Measurements from ENCODE around the gene ESPN. TPM values are rescaled to one million over a fixed set of nuclear protein-coding genes. Genes with fewer than 3 reads are reported as not detected.

The ESPN gene
- total RNA-seq, 2 donors from 2014 or later = 4.1 to 10.5 TPM

- H3K4me3 Mint-ChIP-seq = no peak overlapping the region
- peaks cover 15% of the 10 kb centered on the region for H3K4me1 Mint-ChIP-seq
- Histone ChIP-seq H3K4me1 (ENCODE audit: control insufficient read depth, insufficient read depth, low read length) (peaks cover 3% of the 10 kb centered on the region), H3K27ac (ENCODE audit: low read depth, low read length) (no peak overlapping the region), H3K9me3 (ENCODE audit: control insufficient read depth, low read length) (no peaks in the 10 kb centered on the region), H3K9ac (ENCODE audit: extremely low read depth, low read length, poor library complexity, severe bottlenecking) (no peak overlapping the region), H3K4me3 (ENCODE audit: low read length) (no peak overlapping the region), H3K36me3 (ENCODE audit: control insufficient read depth, insufficient read depth, low read length) (peaks cover 22% of the 10 kb centered on the region), H3K27me3 (ENCODE audit: control insufficient read depth, insufficient read depth, low read length, poor library complexity, severe bottlenecking) (no peaks in the 10 kb centered on the region)
- H3K27me3 Mint-ChIP-seq (ENCODE audit: insufficient read depth) = peaks cover 1% of the 10 kb centered on the region
- peaks cover 24% of the 10 kb centered on the region for H3K36me3 Mint-ChIP-seq (ENCODE audit: low read depth)
- DNase-seq = peak; percentile 92
- no peaks in the 10 kb centered on the region for H3K9me3 Mint-ChIP-seq
- 53 to 59% methylated on average over 20 to 33 of the region's 33 CpGs for WGBS, 2 experiments (ENCODE audit: insufficient coverage in 1 of 2, insufficient read length in 1 of 2)
- H3K27ac Mint-ChIP-seq = no peak overlapping the region
- TF ChIP-seq CTCF (conservative IDR thresholded peaks at IDR 0.05) = peak; percentile 98
These were observed 51.0 kb downstream of the ESPN start for GRCh38 chr1:6475381-6476133.

- no peaks in the 10 kb centered on the region for H3K27me3 Mint-ChIP-seq (ENCODE audit: insufficient read depth)
- H3K9ac ChIP-seq (ENCODE audit: extremely low read depth, low read length, poor library complexity, severe bottlenecking) = no peak overlapping the region
- peaks cover 20% of the 10 kb centered on the region for H3K36me3 ChIP-seq (ENCODE audit: control insufficient read depth, insufficient read depth, low read length)
- H3K27ac Mint-ChIP-seq = peak overlapping the region; percentile 70
- DNase-seq = no peak
- peaks cover 24% of the 10 kb centered on the region for H3K36me3 Mint-ChIP-seq (ENCODE audit: low read depth)
- no peak for TF ChIP-seq CTCF (conservative IDR thresholded peaks at IDR 0.05)
- H3K4me1 Mint-ChIP-seq = peaks cover 15% of the 10 kb centered on the region
- no peaks in the 10 kb centered on the region for H3K9me3 ChIP-seq (ENCODE audit: control insufficient read depth, low read length)
- H3K4me3 ChIP-seq (ENCODE audit: low read length) = no peak overlapping the region
- no peaks in the 10 kb centered on the region for H3K9me3 Mint-ChIP-seq
- H3K27me3 ChIP-seq (ENCODE audit: control insufficient read depth, insufficient read depth, low read length, poor library complexity, severe bottlenecking) = no peaks in the 10 kb centered on the region
- WGBS, 2 experiments (ENCODE audit: insufficient coverage in 1 of 2, insufficient read length in 1 of 2) = 94% methylated on average over 5 of the region's 5 CpGs
- peaks cover 3% of the 10 kb centered on the region for H3K4me1 ChIP-seq (ENCODE audit: control insufficient read depth, insufficient read depth, low read length)
- no peak overlapping the region for H3K27ac ChIP-seq (ENCODE audit: low read depth, low read length)
- H3K4me3 Mint-ChIP-seq = peak overlapping the region; percentile 36
These were observed 51.9 kb downstream of the ESPN start for GRCh38 chr1:6476483-6476882.

GRCh38 chr1:6477039-6477820, 52.7 kb downstream of the ESPN start:
- Mint-ChIP-seq H3K4me1 (peaks cover 15% of the 10 kb centered on the region), H3K36me3 (ENCODE audit: low read depth) (peaks cover 22% of the 10 kb centered on the region), H3K27me3 (ENCODE audit: insufficient read depth) (peaks cover 2% of the 10 kb centered on the region), H3K4me3 (peak overlapping the region; percentile 36), H3K9me3 (no peaks in the 10 kb centered on the region), H3K27ac (peak overlapping the region; percentile 70)
- TF ChIP-seq CTCF (conservative IDR thresholded peaks at IDR 0.05) = no peak
- 90 to 92% methylated on average over 20 to 24 of the region's 24 CpGs for WGBS, 2 experiments (ENCODE audit: insufficient coverage in 1 of 2, insufficient read length in 1 of 2)
- H3K27me3 ChIP-seq (ENCODE audit: control insufficient read depth, insufficient read depth, low read length, poor library complexity, severe bottlenecking) = no peaks in the 10 kb centered on the region
- peak overlapping the region; percentile 49 for H3K27ac ChIP-seq (ENCODE audit: low read depth, low read length)
- peaks cover 3% of the 10 kb centered on the region for H3K4me1 ChIP-seq (ENCODE audit: control insufficient read depth, insufficient read depth, low read length)
- no peak overlapping the region for H3K4me3 ChIP-seq (ENCODE audit: low read length)
- no peak overlapping the region for H3K9ac ChIP-seq (ENCODE audit: extremely low read depth, low read length, poor library complexity, severe bottlenecking)
- DNase-seq = no peak
- H3K9me3 ChIP-seq (ENCODE audit: control insufficient read depth, low read length) = no peaks in the 10 kb centered on the region
- H3K36me3 ChIP-seq (ENCODE audit: control insufficient read depth, insufficient read depth, low read length) = peaks cover 12% of the 10 kb centered on the region
